Duodenal mucosa (tissue), 2 donors: Measurements from ENCODE around the gene TSR3.

Source experiments
- H3K27ac ChIP-seq: one replicate; pipeline ENCODE4 v1.7.0; 2013; ENCODE audit warnings: low read depth, low read length
- H3K27me3 ChIP-seq, 2 donors: one replicate each; pipeline ENCODE4 v1.7.0; 2013; ENCODE audit warnings: low read length in 2 of 2, control low read depth in 1 of 2; ENCODE audit not compliant: insufficient read depth in 2 of 2, control insufficient read depth in 1 of 2
- H3K36me3 ChIP-seq, 2 donors: one replicate each; pipeline ENCODE4 v1.7.0; 2013; ENCODE audit warnings: low read length in 2 of 2, control low read depth in 1 of 2; ENCODE audit not compliant: insufficient read depth in 2 of 2, control insufficient read depth in 1 of 2
- H3K4me1 ChIP-seq, 2 donors: one replicate each; pipeline ENCODE4 v1.7.0; 2013; ENCODE audit warnings: low read length in 2 of 2, control low read depth in 1 of 2; ENCODE audit not compliant: insufficient read depth in 2 of 2, control insufficient read depth in 1 of 2
- H3K4me3 ChIP-seq, 2 donors: one replicate each; pipeline ENCODE4 v1.7.0; 2013; ENCODE audit warnings: low read length in 2 of 2, low read depth in 1 of 2
- H3K9ac ChIP-seq, 2 donors: one replicate each; pipeline ENCODE4 v1.7.0; 2013; ENCODE audit warnings: low read length in 2 of 2, low read depth in 1 of 2
- H3K9me3 ChIP-seq, 2 donors: one replicate each; pipeline ENCODE4 v1.7.0; 2013; ENCODE audit warnings: low read length in 2 of 2, control low read depth in 1 of 2; ENCODE audit not compliant: control insufficient read depth in 1 of 2

TSR3 gene

DNA sequence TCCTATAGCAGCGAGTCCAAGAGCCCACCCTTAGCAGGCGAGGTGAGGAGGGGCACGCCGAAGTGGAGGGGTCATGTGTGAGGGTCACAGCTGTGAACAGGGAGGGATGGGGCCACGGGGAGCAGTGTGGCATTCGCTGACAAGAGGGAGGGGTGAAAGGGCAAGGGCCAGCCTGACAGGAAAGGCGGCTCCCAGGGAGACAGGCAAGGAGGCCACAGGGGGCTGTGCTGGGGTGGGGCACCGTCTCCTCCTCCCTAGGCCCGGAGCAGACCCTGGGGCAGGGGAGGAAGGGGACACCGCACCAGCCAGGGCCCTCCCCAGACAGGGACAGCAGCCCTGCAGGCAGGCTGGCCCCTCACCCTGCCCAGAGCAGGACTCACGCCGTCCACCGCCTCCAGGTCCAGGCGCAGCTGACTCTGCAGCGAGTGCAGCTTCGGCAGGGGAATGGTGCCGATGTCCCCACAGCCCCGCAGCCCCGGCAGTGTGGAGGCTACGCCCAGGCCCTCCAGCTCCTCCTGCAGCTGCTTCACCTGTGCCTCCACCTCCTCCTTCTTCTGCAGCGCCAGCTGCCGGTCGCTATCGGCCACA lies 15.1 kb upstream of the TSR3 start:
- Histone ChIP-seq H3K4me3 (no peak overlapping the region), H3K27ac (no peak overlapping the region), H3K9ac (no peak overlapping the region), H3K4me1 (no peaks in the 10 kb centered on the region), H3K27me3 (no peaks in the 10 kb centered on the region), H3K9me3 (no peaks in the 10 kb centered on the region), H3K36me3 (peaks cover 12 to 66% of the 10 kb centered on the region in 2 donors)

DNA sequence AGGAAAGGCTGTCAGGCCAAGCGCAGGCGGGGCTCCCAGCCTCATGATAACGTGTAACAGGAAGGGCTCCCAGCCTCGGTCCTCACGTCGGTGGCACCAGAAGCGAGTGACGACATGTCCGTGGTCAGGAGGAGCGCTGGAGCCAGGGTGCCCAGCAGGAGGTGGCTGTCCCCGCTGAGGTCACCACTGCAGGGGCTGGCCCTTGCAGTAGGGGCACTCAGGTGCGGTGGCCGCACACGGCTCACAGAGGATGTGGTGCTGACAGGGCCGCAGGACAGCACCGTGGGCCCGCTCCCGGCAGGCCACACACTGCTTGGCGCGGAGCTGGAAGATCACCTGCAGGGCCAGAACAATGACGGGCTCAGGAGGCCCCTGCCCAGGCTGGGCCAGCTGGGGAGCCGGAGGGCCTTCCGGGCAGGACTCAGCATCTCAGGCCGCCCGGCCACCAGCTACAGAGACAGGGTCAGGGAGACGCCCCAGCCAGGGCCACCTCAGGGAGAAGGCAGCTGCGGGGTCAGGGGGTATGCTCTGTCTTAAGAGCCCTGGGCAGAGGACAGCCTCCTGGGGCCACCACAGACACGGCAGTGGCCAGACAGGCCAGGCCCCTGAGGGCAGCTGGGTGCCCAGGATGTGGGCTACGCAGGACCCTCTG lies 14.5 kb upstream of the TSR3 start:
- no peaks in the 10 kb centered on the region for H3K9me3 ChIP-seq
- H3K4me3 ChIP-seq = no peak overlapping the region
- no peak overlapping the region for H3K27ac ChIP-seq
- H3K36me3 ChIP-seq = peaks cover 12 to 64% of the 10 kb centered on the region in 2 donors
- H3K4me1 ChIP-seq = no peaks in the 10 kb centered on the region
- no peaks in the 10 kb centered on the region for H3K27me3 ChIP-seq
- H3K9ac ChIP-seq = no peak overlapping the region

DNA sequence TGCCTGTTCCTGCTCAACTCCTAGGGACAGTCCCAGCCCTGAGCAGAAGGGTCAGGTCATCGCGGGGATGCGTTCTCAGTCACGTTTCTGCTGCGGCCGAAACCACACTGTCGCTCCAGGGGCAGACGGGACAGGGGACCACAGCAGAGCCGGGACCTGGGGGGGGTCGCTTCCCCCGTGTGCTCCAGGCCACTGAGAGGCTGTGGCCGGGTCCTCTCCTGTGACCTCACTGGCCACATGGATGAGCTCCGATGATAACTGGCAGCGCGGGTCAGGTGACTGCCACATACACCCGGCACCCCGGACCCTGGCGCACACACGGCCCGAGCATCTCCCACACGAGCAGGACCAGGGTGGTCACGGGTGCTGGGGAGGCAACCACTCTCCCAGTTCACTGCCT lies 12.8 kb upstream of the TSR3 start:
- Histone ChIP-seq H3K4me3 (no peak overlapping the region), H3K9me3 (no peaks in the 10 kb centered on the region), H3K27ac (no peak overlapping the region), H3K9ac (no peak overlapping the region), H3K27me3 (no peaks in the 10 kb centered on the region), H3K4me1 (no peaks in the 10 kb centered on the region), H3K36me3 (peaks cover 7 to 68% of the 10 kb centered on the region in 2 donors)

DNA sequence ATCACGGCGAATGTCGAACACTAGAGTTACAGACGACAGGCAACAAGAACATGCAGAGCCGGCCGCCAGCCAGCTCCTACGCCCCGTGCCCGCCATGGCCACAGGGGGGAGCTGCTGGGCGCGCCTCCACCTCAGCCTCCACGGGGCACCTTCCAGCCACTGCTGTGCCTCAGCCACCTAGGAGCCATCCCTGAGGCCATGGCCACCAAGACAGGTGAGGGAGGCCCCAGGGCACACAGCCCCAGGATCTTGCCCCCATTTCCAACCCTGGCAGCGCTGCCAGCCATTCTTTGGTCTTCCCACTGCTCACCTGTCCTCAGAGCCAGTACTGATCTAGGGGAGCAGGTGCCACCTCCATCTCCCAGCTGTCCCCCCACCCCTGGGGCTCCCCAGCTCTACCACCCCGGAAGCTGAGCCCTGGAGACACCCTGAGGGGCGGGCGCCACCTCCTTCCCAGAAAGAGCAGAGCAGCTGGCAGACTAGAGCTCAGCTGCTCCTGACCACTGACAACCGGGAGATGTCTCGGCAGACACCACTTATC lies 11.9 kb upstream of the TSR3 start:
- Histone ChIP-seq H3K27ac (no peak overlapping the region), H3K9me3 (no peaks in the 10 kb centered on the region), H3K4me3 (no peak overlapping the region), H3K27me3 (no peaks in the 10 kb centered on the region), H3K9ac (no peak overlapping the region), H3K4me1 (no peaks in the 10 kb centered on the region), H3K36me3 (peaks cover 7 to 72% of the 10 kb centered on the region in 2 donors)

DNA sequence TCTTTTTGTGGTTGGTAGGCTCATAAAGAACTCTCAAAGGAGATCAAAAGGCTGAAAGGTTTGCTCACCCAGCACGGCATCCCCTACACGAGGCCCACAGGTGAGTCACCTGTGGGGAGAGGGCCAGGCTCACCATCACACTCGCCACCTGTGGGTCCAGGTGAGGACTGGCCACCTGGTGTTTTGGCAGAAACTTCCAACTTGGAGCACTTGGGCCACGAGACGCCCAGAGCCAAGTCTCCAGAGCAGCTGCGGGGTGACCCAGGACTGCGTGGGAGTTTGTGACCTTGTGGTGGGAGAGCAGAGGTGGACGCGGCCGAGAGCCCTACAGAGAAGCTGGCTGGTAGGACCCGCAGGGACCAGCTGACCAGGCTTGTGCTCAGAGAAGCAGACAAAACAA lies 11.1 kb upstream of the TSR3 start:
- Histone ChIP-seq H3K4me1 (no peaks in the 10 kb centered on the region), H3K27me3 (no peaks in the 10 kb centered on the region), H3K36me3 (peaks cover 7 to 69% of the 10 kb centered on the region in 2 donors), H3K9me3 (no peaks in the 10 kb centered on the region), H3K4me3 (no peak overlapping the region), H3K27ac (no peak overlapping the region), H3K9ac (no peak overlapping the region)

DNA sequence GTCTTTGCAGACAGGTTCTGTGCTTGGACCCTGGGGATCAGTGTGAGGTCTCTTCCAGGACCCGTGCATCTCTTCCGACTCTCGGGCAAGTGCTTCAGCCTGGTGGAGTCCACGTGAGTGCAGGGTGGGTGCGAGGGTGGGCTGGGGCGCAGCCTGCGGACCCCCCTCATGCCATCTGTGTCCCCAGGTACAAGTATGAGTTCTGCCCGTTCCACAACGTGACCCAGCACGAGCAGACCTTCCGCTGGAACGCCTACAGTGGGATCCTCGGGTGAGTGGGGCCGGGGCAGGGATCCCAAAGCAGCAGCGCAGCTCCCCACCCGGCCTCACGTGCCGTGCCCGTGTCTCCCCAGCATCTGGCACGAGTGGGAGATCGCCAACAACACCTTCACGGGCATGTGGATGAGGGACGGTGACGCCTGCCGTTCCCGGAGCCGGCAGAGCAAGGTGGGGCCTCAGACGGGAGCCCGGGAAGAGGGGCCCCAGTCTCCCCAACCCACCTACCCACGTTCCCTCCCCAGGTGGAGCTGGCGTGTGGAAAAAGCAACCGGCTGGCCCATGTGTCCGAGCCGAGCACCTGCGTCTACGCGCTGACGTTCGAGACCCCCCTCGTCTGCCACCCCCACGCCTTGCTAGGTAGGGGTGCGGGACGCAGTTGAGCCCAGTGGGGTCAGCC lies 10.1 kb upstream of the TSR3 start:
- H3K9ac ChIP-seq = no peak overlapping the region
- H3K36me3 ChIP-seq = peaks cover 7 to 66% of the 10 kb centered on the region in 2 donors
- H3K4me1 ChIP-seq = no peaks in the 10 kb centered on the region
- no peaks in the 10 kb centered on the region for H3K9me3 ChIP-seq
- no peak overlapping the region for H3K27ac ChIP-seq
- no peak overlapping the region for H3K4me3 ChIP-seq
- no peaks in the 10 kb centered on the region for H3K27me3 ChIP-seq

DNA sequence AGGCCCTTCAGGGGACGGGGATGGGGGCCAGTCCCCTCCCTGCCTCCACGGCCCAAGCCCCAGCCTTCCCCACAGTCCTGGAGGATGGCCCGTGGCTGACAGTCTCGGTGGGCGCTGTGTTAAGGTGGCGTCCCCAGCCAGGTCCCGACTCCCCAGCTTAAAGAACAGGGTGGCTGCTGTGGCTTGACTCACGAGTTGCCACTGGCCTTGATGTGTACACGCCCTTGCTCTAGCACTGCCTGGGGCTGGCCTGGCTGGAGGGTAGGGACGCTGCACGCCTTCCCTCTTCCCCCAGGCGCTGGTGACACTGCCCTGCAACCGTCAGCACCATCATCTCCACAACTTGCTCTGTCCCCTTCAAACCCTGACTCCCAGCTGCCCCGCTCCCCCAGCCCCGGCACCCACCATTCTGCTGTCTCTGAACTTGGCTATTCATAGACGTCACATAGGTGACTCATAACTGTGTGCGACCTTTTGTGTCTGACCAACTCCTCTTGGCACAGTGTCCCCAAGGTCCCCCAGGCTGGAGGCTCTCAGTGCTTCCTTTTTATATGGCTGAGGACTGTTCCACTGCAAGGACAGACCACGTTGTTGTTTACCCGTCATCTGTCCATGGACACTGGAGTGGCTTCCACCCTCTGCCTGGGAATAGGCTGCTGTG lies 6.4 kb upstream of the TSR3 start:
- Histone ChIP-seq H3K9me3 (no peaks in the 10 kb centered on the region), H3K27ac (no peak overlapping the region), H3K27me3 (no peaks in the 10 kb centered on the region), H3K4me3 (no peak overlapping the region), H3K9ac (no peak overlapping the region), H3K4me1 (peaks cover 0 to 10% of the 10 kb centered on the region in 2 donors), H3K36me3 (peaks cover 5 to 33% of the 10 kb centered on the region in 2 donors)

DNA sequence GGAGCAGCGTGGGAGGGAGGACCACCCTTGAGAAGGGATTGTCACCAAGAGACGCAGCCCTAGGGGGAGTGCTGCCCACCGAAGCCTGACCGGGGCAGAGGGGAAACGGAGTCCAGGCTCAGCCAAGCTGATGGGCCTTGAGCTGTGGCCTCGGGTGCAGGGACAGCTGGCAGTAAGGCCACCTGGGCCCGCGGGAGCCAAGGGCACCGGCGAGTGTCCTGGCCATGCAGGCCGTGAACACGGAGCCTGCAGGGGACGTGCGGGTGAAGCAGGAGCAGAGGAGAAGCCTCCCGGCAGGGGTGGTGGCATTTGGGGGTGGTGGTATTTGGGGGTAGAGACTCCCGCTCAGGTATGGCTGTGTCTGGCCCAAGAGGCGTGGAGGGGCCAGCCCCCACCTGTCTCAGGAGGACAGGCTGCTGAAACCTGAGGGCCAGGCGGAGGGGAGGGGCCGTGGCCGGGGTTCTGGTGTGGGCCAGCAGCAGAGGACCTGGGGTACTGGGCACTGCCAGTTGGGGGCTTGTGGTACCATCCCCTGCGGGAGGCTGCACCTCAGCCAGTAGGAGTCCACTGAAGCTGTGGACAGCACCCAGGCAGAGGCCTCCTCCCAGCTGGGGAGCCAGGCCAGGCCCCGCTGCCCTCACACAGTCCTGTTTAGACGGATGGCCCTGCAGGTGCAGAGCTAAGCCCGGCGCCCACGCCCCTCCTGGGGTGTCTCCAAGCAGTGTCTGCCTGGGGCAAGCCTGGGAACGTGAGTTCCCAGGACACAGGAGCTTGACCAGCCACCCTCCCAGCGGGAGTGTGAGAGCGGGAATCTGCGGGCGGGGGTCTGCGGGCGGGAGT lies 4.6 kb upstream of the TSR3 start:
- no peak overlapping the region for H3K9ac ChIP-seq

DNA sequence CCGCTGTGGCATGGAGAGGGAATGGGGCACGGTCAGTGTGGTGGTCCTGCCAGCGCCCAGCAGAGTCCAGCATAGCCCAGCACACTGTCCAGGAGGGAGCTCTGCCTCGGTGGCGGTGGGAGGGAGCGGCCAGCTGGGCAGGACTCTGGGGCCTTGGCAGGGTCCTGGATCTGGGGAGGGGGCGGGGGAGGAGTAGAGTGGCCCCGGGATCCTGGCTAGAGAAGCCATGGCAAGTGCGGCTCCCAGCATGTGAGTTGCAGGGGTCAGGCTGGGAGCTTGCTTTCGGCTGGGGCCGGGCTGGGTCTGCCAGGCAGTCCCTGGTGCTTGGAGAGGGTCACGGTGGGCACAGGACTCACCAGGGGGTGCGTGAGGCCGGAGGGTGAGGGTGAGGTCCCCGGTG lies 3.9 kb upstream of the TSR3 start:
- peaks cover 12 to 27% of the 10 kb centered on the region in 2 donors for H3K4me1 ChIP-seq
- H3K36me3 ChIP-seq = peaks cover 0 to 11% of the 10 kb centered on the region in 2 donors
- no peak overlapping the region for H3K9ac ChIP-seq
- H3K4me3 ChIP-seq = no peak overlapping the region
- H3K27ac ChIP-seq = no peak overlapping the region
- no peaks in the 10 kb centered on the region for H3K9me3 ChIP-seq
- no peaks in the 10 kb centered on the region for H3K27me3 ChIP-seq

More for the DNA sequence above, 4.6 kb upstream of the TSR3 start:
- Histone ChIP-seq H3K9me3 (no peaks in the 10 kb centered on the region), H3K27me3 (no peaks in the 10 kb centered on the region), H3K27ac (no peak overlapping the region), H3K4me1 (peaks cover 6 to 20% of the 10 kb centered on the region in 2 donors), H3K36me3 (peaks cover 0 to 17% of the 10 kb centered on the region in 2 donors), H3K4me3 (no peak overlapping the region)
